ENCODE results near the gene SLC35F4.

The SLC35F4 gene

GRCh38 chr14:57609192-57610075 is 256.5 kb downstream of the SLC35F4 start:
- DNase-seq, result no peak

GRCh38 chr14:57607086-57607485 is 258.8 kb downstream of the SLC35F4 start:
- DNase-seq, result no peak

- DNase-seq, result no peak
Observed at GRCh38 chr14:57583396-57583795, 282.5 kb downstream of the SLC35F4 start.

GRCh38 chr14:57582746-57583145 is 283.1 kb downstream of the SLC35F4 start:
- no peak for DNase-seq

- DNase-seq, result no peak
Observed at GRCh38 chr14:57578801-57579200, 287.1 kb downstream of the SLC35F4 start.

- no peak for DNase-seq
Observed at GRCh38 chr14:57576498-57576897, 289.4 kb downstream of the SLC35F4 start.

GRCh38 chr14:57575482-57575881 is 290.4 kb downstream of the SLC35F4 start:
- no peak for DNase-seq

- DNase-seq, result no peak
Observed at GRCh38 chr14:57574617-57575288, 291.1 kb downstream of the SLC35F4 start.

GRCh38 chr14:57573173-57573572 is 292.7 kb downstream of the SLC35F4 start:
- DNase-seq, result no peak

- DNase-seq, result no peak
Observed at GRCh38 chr14:57568554-57568953, 297.3 kb downstream of the SLC35F4 start.

GRCh38 chr14:57567220-57567619 is 298.7 kb downstream of the SLC35F4 start:
- DNase-seq, result no peak

GRCh38 chr14:57560681-57561080 is 305.2 kb downstream of the SLC35F4 start:
- DNase-seq, result no peak

GRCh38 chr14:57559576-57559975 is 306.3 kb downstream of the SLC35F4 start:
- DNase-seq, result no peak

- DNase-seq, result no peak
Observed at GRCh38 chr14:57549765-57550420, 316.0 kb downstream of the SLC35F4 start.

- no peak for DNase-seq
Observed at GRCh38 chr14:57549016-57549564, 316.8 kb downstream of the SLC35F4 start.

GRCh38 chr14:57547131-57547530 is 318.8 kb downstream of the SLC35F4 start:
- DNase-seq, result no peak

- DNase-seq, result no peak
Observed at GRCh38 chr14:57533214-57533613, 332.7 kb downstream of the SLC35F4 start.

GRCh38 chr14:57530571-57530970 is 335.3 kb downstream of the SLC35F4 start:
- no peak for DNase-seq

GRCh38 chr14:57526942-57527341 is 338.9 kb downstream of the SLC35F4 start:
- DNase-seq, result no peak

GRCh38 chr14:57519043-57519442 is 346.8 kb downstream of the SLC35F4 start:
- DNase-seq, result no peak
